Measurements from ENCODE around the gene MAP3K20. TPM values are rescaled to one million over a fixed set of nuclear protein-coding genes. Genes with fewer than 3 reads are reported as not detected.
A peak's percentile ranks its signal among the peaks of the same experiment; 100 is the strongest.
"Not testable (repeated sequence)": the region's sequence is repeated elsewhere in the genome, so short reads cannot be mapped to it uniquely, and the experiment has no call there.

The MAP3K20 gene
- total RNA-seq, 1 experiment from 2014 or later = 7.1 TPM

GRCh38 chr2:173117678-173118077, 42.0 kb downstream of the MAP3K20 start:
- H3K36me3 ChIP-seq (replicated peaks; ENCODE audit: control insufficient read depth, insufficient read depth, low read length) = no peaks in the 10 kb centered on the region
- no peaks in the 10 kb centered on the region for H3K27me3 ChIP-seq (ENCODE audit: control insufficient read depth, insufficient read depth, low read length)
- no peak for DNase-seq
- H3K4me3 ChIP-seq (ENCODE audit: insufficient read depth, low read depth, low read length) = no peak overlapping the region

GRCh38 chr2:173118395-173118794, 42.7 kb downstream of the MAP3K20 start:
- H3K36me3 ChIP-seq (replicated peaks; ENCODE audit: control insufficient read depth, insufficient read depth, low read length) = no peaks in the 10 kb centered on the region
- H3K4me3 ChIP-seq (ENCODE audit: insufficient read depth, low read depth, low read length) = no peak overlapping the region
- DNase-seq = no peak
- no peaks in the 10 kb centered on the region for H3K27me3 ChIP-seq (ENCODE audit: control insufficient read depth, insufficient read depth, low read length)

GRCh38 chr2:173119069-173119807, 43.6 kb downstream of the MAP3K20 start:
- DNase-seq = no peak
- no peak overlapping the region for H3K4me3 ChIP-seq (ENCODE audit: insufficient read depth, low read depth, low read length)
- no peaks in the 10 kb centered on the region for H3K27me3 ChIP-seq (ENCODE audit: control insufficient read depth, insufficient read depth, low read length)
- H3K36me3 ChIP-seq (replicated peaks; ENCODE audit: control insufficient read depth, insufficient read depth, low read length) = no peaks in the 10 kb centered on the region

- H3K27me3 ChIP-seq (ENCODE audit: control insufficient read depth, insufficient read depth, low read length) = no peaks in the 10 kb centered on the region
These were observed 44.3 kb downstream of the MAP3K20 start for GRCh38 chr2:173119944-173120343.

GRCh38 chr2:173122936-173123335, 47.3 kb downstream of the MAP3K20 start:
- Histone ChIP-seq H3K4me3 (ENCODE audit: insufficient read depth, low read depth, low read length) (no peak overlapping the region), H3K27me3 (ENCODE audit: control insufficient read depth, insufficient read depth, low read length) (no peaks in the 10 kb centered on the region), H3K36me3 (replicated peaks; ENCODE audit: control insufficient read depth, insufficient read depth, low read length) (no peaks in the 10 kb centered on the region)
- no peak for DNase-seq

More at GRCh38 chr2:173119944-173120343, 44.3 kb downstream of the MAP3K20 start:
- H3K36me3 ChIP-seq (replicated peaks; ENCODE audit: control insufficient read depth, insufficient read depth, low read length) = no peaks in the 10 kb centered on the region
- no peak for DNase-seq
- no peak overlapping the region for H3K4me3 ChIP-seq (ENCODE audit: insufficient read depth, low read depth, low read length)

- Histone ChIP-seq H3K27me3 (ENCODE audit: control insufficient read depth, insufficient read depth, low read length) (no peaks in the 10 kb centered on the region), H3K36me3 (replicated peaks; ENCODE audit: control insufficient read depth, insufficient read depth, low read length) (no peaks in the 10 kb centered on the region), H3K4me3 (ENCODE audit: insufficient read depth, low read depth, low read length) (no peak overlapping the region)
- no peak for DNase-seq
These were observed 48.8 kb downstream of the MAP3K20 start for GRCh38 chr2:173124441-173124840.

GRCh38 chr2:173126819-173127218, 51.2 kb downstream of the MAP3K20 start:
- Histone ChIP-seq H3K27me3 (ENCODE audit: control insufficient read depth, insufficient read depth, low read length) (no peaks in the 10 kb centered on the region), H3K4me3 (ENCODE audit: insufficient read depth, low read depth, low read length) (no peak overlapping the region), H3K36me3 (replicated peaks; ENCODE audit: control insufficient read depth, insufficient read depth, low read length) (no peaks in the 10 kb centered on the region)
- DNase-seq = no peak

GRCh38 chr2:173128132-173128531, 52.5 kb downstream of the MAP3K20 start:
- not testable (repeated sequence) for DNase-seq; H3K36me3 ChIP-seq (replicated peaks; ENCODE audit: control insufficient read depth, insufficient read depth, low read length); H3K27me3 ChIP-seq (ENCODE audit: control insufficient read depth, insufficient read depth, low read length); H3K4me3 ChIP-seq (ENCODE audit: insufficient read depth, low read depth, low read length)

- no peak for DNase-seq
- Histone ChIP-seq H3K36me3 (replicated peaks; ENCODE audit: control insufficient read depth, insufficient read depth, low read length) (no peaks in the 10 kb centered on the region), H3K27me3 (ENCODE audit: control insufficient read depth, insufficient read depth, low read length) (no peaks in the 10 kb centered on the region), H3K4me3 (ENCODE audit: insufficient read depth, low read depth, low read length) (no peak overlapping the region)
These were observed 55.1 kb downstream of the MAP3K20 start for GRCh38 chr2:173130496-173131465.

GRCh38 chr2:173132531-173132930, 56.9 kb downstream of the MAP3K20 start:
- Histone ChIP-seq H3K4me3 (ENCODE audit: insufficient read depth, low read depth, low read length) (no peak overlapping the region), H3K36me3 (replicated peaks; ENCODE audit: control insufficient read depth, insufficient read depth, low read length) (no peaks in the 10 kb centered on the region), H3K27me3 (ENCODE audit: control insufficient read depth, insufficient read depth, low read length) (no peaks in the 10 kb centered on the region)
- no peak for DNase-seq

GRCh38 chr2:173134703-173135102, 59.1 kb downstream of the MAP3K20 start:
- Histone ChIP-seq H3K36me3 (replicated peaks; ENCODE audit: control insufficient read depth, insufficient read depth, low read length) (no peaks in the 10 kb centered on the region), H3K4me3 (ENCODE audit: insufficient read depth, low read depth, low read length) (no peak overlapping the region), H3K27me3 (ENCODE audit: control insufficient read depth, insufficient read depth, low read length) (no peaks in the 10 kb centered on the region)
- DNase-seq = peak; percentile 13

GRCh38 chr2:173136067-173136466, 60.4 kb downstream of the MAP3K20 start:
- Histone ChIP-seq H3K4me3 (ENCODE audit: insufficient read depth, low read depth, low read length) (no peak overlapping the region), H3K27me3 (ENCODE audit: control insufficient read depth, insufficient read depth, low read length) (no peaks in the 10 kb centered on the region), H3K36me3 (replicated peaks; ENCODE audit: control insufficient read depth, insufficient read depth, low read length) (no peaks in the 10 kb centered on the region)
- no peak for DNase-seq

- no peaks in the 10 kb centered on the region for H3K36me3 ChIP-seq (replicated peaks; ENCODE audit: control insufficient read depth, insufficient read depth, low read length)
- H3K27me3 ChIP-seq (ENCODE audit: control insufficient read depth, insufficient read depth, low read length) = no peaks in the 10 kb centered on the region
- no peak overlapping the region for H3K4me3 ChIP-seq (ENCODE audit: insufficient read depth, low read depth, low read length)
- no peak for DNase-seq
These were observed 61.0 kb downstream of the MAP3K20 start for GRCh38 chr2:173136599-173136998.

- no peaks in the 10 kb centered on the region for H3K36me3 ChIP-seq (replicated peaks; ENCODE audit: control insufficient read depth, insufficient read depth, low read length)
- no peak for DNase-seq
These were observed 62.0 kb downstream of the MAP3K20 start for GRCh38 chr2:173137610-173138009.

GRCh38 chr2:173138962-173139361, 63.3 kb downstream of the MAP3K20 start:
- no peak overlapping the region for H3K4me3 ChIP-seq (ENCODE audit: insufficient read depth, low read depth, low read length)
- H3K27me3 ChIP-seq (ENCODE audit: control insufficient read depth, insufficient read depth, low read length) = no peaks in the 10 kb centered on the region
- no peak for DNase-seq

More at GRCh38 chr2:173137610-173138009, 62.0 kb downstream of the MAP3K20 start:
- Histone ChIP-seq H3K4me3 (ENCODE audit: insufficient read depth, low read depth, low read length) (no peak overlapping the region), H3K27me3 (ENCODE audit: control insufficient read depth, insufficient read depth, low read length) (no peaks in the 10 kb centered on the region)

More at GRCh38 chr2:173138962-173139361, 63.3 kb downstream of the MAP3K20 start:
- no peaks in the 10 kb centered on the region for H3K36me3 ChIP-seq (replicated peaks; ENCODE audit: control insufficient read depth, insufficient read depth, low read length)

Measured in H7 (cell line).